SK-N-DZ (cell line): ENCODE results near the gene TMEM79. TPM values are rescaled to one million over a fixed set of nuclear protein-coding genes. Genes with fewer than 3 reads are reported as not detected.
A peak's percentile ranks its signal among the peaks of the same experiment; 100 is the strongest.

Source experiments
- DNase-seq: peaks from one replicate; pipeline ENCODE4 v3.0.0-alpha.2; 2015; ENCODE audit warnings: low spot score
- polyA plus RNA-seq, 2 experiments: library from polyadenylated mRNA; depleted of rRNA; stranded (reverse); fragments of >200 nt; gene quantifications; 2 replicates each; pipeline ENCODE4 v1.2.3, GENCODE V29; 2014

Gene TMEM79
- polyA plus RNA-seq (2014; cell fraction: cytosol; rRNA removed), result 7.9 and 8.5 TPM in 2 replicates
- polyA plus RNA-seq (2014; cell fraction: nucleus; rRNA removed), result 7.2 and 9.5 TPM in 2 replicates

- no peak for DNase-seq
These were observed at the start of gene TMEM79 for GRCh38 chr1:156284112-156284511. Gene TMEM79 (plus strand): TSS chr1:156284325. CDS start chr1:156285227, 902 bp downstream.

- no peak for DNase-seq
These were observed 48.0 kb upstream of the TMEM79 start for GRCh38 chr1:156236164-156236563.

- DNase-seq, result no peak
These were observed 45.9 kb upstream of the TMEM79 start for GRCh38 chr1:156238248-156238647.

GRCh38 chr1:156241311-156241811 lies 42.8 kb upstream of the TMEM79 start:
- no peak for DNase-seq

GRCh38 chr1:156241926-156242325 lies 42.2 kb upstream of the TMEM79 start, which contains the start of gene BGLAP:
Gene BGLAP (plus strand): TSS chr1:156242184. CDS start chr1:156242232, 48 bp downstream.
- no peak for DNase-seq

- no peak for DNase-seq
These were observed 41.4 kb upstream of the TMEM79 start for GRCh38 chr1:156242738-156243137.

GRCh38 chr1:156244126-156244525 lies 40.0 kb upstream of the TMEM79 start:
- no peak for DNase-seq

- DNase-seq, result no peak
These were observed 39.4 kb upstream of the TMEM79 start for GRCh38 chr1:156244712-156245111.

- no peak for DNase-seq
These were observed 38.5 kb upstream of the TMEM79 start for GRCh38 chr1:156245451-156246232.

- DNase-seq, result no peak
These were observed 37.8 kb upstream of the TMEM79 start for GRCh38 chr1:156246241-156246780.

- no peak for DNase-seq
These were observed 37.2 kb upstream of the TMEM79 start for GRCh38 chr1:156246781-156247459.

- no peak for DNase-seq
These were observed 36.4 kb upstream of the TMEM79 start, which contains the start of gene PAQR6 for GRCh38 chr1:156247460-156248322. Gene PAQR6 (minus strand): TSS chr1:156248056. CDS start chr1:156246731, 1,325 bp downstream.

- DNase-seq, result no peak
These were observed 35.8 kb upstream of the TMEM79 start for GRCh38 chr1:156248323-156248683.

GRCh38 chr1:156249593-156249992 lies 34.5 kb upstream of the TMEM79 start:
- no peak for DNase-seq

- peak; percentile 100 for DNase-seq
These were observed 32.6 kb upstream of the TMEM79 start for GRCh38 chr1:156251527-156251926.

GRCh38 chr1:156253634-156254033 lies 30.5 kb upstream of the TMEM79 start:
- no peak for DNase-seq

GRCh38 chr1:156257711-156258110 lies 26.4 kb upstream of the TMEM79 start:
- no peak for DNase-seq

- DNase-seq, result no peak
These were observed 25.3 kb upstream of the TMEM79 start for GRCh38 chr1:156258859-156259258.

- DNase-seq, result no peak
These were observed 24.3 kb upstream of the TMEM79 start for GRCh38 chr1:156259805-156260204.

- no peak for DNase-seq
These were observed 23.2 kb upstream of the TMEM79 start for GRCh38 chr1:156260896-156261295.
